ENCODE results near the gene SLC25A41. TPM values are rescaled to one million over a fixed set of nuclear protein-coding genes. Genes with fewer than 3 reads are reported as not detected.

SLC25A41 gene
- total and polyA plus RNA-seq, 5 donors, result 0.21 to 0.54 (median 0.36) TPM

DNA sequence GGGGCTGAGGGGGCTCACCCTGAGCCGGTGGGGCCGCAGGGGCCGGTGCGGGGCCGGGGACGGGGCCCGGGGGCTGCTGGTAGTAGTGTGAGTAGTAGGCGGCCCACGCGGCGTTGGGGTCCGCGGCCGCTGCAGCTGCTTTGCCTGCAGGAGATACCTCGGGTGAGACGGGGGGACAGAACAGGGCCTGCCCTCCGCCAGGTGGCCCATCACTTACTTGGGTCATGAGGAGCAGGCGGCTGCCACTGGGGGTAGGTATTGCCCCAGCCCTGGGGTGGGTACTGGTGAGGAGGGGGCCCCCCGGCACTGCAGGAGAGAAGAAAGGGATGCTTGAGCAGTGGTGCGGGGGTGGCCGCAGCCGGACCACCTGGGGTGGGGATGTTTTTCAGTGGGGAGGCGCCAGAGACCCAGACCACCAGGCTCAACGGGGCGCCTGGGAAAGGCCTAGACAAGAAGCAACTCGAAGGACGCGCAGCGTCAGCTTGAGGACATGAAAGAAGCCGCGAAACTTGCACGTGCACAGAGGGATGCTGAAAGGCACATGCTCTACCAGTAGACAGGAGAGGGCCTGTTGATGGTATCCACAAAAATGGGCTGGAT lies 17.9 kb downstream of the SLC25A41 start:
- Histone ChIP-seq H3K4me1 (ENCODE audit: control insufficient read depth, insufficient read depth, low read length) (no peaks in the 10 kb centered on the region), H3K27ac (ENCODE audit: low read length) (no peak overlapping the region), H3K4me3 (ENCODE audit: low read length) (no peak overlapping the region), H3K9me3 (ENCODE audit: control insufficient read depth, low read length) (no peaks in the 10 kb centered on the region), H3K27me3 (ENCODE audit: control insufficient read depth, insufficient read depth) (no peaks in the 10 kb centered on the region)
- intact Hi-C loops (cut with DNase I), result no loop called here
- DNase-seq (no peak), ATAC-seq (no peak)
- WGBS, result 92% methylated on average over 32 of the region's 32 CpGs

GRCh38 chr19:6414793-6415590 lies 18.6 kb downstream of the SLC25A41 start:
- intact Hi-C loops (cut with DNase I), result no loop called here
- 92% methylated on average over 47 of the region's 47 CpGs for WGBS
- peak in 1 of 3 donors; percentile 63 for DNase-seq

DNA sequence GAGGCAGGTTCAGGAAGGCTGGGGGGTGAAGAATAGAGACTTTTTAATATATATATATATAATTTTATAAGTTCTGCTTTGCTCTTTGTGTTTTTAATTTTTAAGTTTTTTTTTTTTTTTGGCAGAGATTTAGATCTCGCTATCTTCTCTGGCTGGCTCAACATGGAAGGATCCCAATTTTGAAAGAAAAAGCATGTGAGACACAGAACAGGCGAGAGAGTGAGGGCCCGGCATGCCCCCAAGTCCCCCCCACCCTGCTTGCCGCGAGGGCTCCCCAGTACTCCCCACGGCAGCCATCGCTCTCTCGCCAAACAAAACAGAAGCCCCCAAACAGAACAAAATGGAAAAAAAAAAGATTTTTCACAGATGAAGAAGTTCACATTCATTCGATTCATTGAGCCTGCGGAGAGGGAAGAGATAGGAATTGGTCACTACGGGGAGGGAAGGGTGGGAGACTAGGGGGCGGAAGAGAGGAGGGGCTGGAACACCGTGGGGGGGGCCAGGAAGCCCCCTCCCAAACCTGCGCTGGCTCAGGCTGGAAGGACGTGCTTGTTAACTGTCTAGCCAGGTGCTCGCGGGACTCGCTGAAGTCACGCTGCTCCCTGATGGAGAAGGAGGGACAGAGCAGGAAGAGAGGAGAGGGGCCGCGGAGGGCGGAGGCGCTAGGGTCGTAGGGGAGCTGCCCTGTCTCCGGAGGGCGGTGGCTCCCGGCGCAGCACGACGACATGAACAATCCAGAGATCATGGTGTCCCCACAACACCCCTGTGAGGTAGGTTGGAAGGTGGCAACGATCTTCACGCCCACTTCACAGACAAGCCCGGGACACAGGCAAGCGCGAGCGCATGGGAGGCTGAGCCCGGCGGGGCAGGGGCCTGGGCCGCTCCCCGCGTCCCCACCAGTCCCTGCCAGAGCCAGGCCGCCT lies 19.6 kb downstream of the SLC25A41 start:
- Histone ChIP-seq H3K4me1 (ENCODE audit: control insufficient read depth, insufficient read depth, low read length) (no peaks in the 10 kb centered on the region), H3K27me3 (ENCODE audit: control insufficient read depth, insufficient read depth) (no peaks in the 10 kb centered on the region), H3K9me3 (ENCODE audit: control insufficient read depth, low read length) (no peaks in the 10 kb centered on the region), H3K27ac (ENCODE audit: low read length) (no peak overlapping the region), H3K4me3 (ENCODE audit: low read length) (no peak overlapping the region)
- peak in 1 of 2 donors; percentile 4 for ATAC-seq
- peak in 1 of 3 donors; percentile 60 for DNase-seq
- WGBS, result 69% methylated on average over 42 of the region's 42 CpGs
- intact Hi-C loops (cut with DNase I), result no loop called here

More at GRCh38 chr19:6414793-6415590, 18.6 kb downstream of the SLC25A41 start:
- Histone ChIP-seq H3K27ac (ENCODE audit: low read length) (no peak overlapping the region), H3K27me3 (ENCODE audit: control insufficient read depth, insufficient read depth) (no peaks in the 10 kb centered on the region), H3K4me3 (ENCODE audit: low read length) (no peak overlapping the region), H3K4me1 (ENCODE audit: control insufficient read depth, insufficient read depth, low read length) (no peaks in the 10 kb centered on the region), H3K9me3 (ENCODE audit: control insufficient read depth, low read length) (no peaks in the 10 kb centered on the region)
- ATAC-seq, result no peak

DNA sequence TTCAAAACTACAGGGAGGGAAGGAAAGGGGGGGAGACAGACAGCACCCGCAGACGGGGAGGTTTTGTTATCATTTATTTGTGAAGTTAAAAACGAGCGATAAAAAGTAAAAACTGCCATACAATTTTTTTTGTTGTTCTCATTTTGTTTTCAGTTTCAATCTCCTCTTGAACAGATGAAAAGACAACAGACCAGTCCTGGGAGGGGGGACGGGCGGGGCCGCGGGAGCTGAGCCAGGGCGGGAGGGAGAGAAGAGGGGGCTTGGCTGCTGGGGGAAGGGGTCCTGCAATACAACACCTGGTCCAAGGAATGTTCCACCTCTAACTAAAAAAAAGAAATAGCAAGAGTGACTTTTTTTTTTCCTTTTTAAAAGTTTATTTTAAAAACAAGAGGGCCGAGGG lies 20.3 kb downstream of the SLC25A41 start:
- H3K4me3 ChIP-seq (ENCODE audit: low read length), result no peak overlapping the region

DNA sequence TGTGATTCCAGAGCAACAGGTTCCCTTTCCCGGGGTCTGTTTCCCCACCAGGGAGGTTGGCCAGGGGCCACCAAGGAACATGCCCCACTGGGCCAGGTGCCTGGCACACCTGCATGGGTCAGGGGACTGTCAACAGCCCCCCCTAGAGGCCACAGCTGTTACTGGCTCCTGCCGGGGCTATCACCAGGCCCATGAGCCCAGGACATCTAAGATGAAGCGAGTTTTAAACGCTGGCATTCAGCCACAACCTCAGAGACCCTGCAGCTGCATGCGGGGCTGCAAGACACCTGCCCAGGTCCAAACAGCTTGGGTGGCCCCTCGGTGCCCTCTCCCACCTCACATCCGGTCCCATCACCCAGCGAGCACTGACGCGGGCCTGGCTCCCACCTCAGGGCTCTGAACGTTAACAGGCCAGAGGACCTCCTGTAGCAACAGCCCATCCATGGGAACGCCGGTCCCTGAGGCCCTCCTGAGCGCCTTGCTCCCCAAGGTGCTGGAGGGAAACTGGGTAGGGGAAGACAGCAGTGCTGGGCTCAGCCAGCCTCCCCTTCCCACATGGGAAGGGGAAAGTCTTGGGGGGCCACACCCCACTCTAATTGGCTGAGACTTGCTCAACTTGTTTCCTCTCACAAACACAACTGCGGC lies 21.0 kb downstream of the SLC25A41 start:
- H3K4me1 ChIP-seq (ENCODE audit: control insufficient read depth, insufficient read depth, low read length), result no peaks in the 10 kb centered on the region
- H3K27ac ChIP-seq (ENCODE audit: low read length), result peak overlapping the region; percentile 6
- 37% methylated on average over 15 of the region's 15 CpGs for WGBS
- ATAC-seq, result peak; percentile 19 to 52
- intact Hi-C loops (cut with DNase I), result no loop called here
- no peak overlapping the region for H3K4me3 ChIP-seq (ENCODE audit: low read length)
- no peaks in the 10 kb centered on the region for H3K9me3 ChIP-seq (ENCODE audit: control insufficient read depth, low read length)
- DNase-seq, result peak; percentile 38 to 70 (median 69)
- H3K27me3 ChIP-seq (ENCODE audit: control insufficient read depth, insufficient read depth), result no peaks in the 10 kb centered on the region

More for the DNA sequence above, 20.3 kb downstream of the SLC25A41 start:
- intact Hi-C loops (cut with DNase I), result no loop called here
- Histone ChIP-seq H3K27me3 (ENCODE audit: control insufficient read depth, insufficient read depth) (no peaks in the 10 kb centered on the region), H3K27ac (ENCODE audit: low read length) (no peak overlapping the region), H3K4me1 (ENCODE audit: control insufficient read depth, insufficient read depth, low read length) (no peaks in the 10 kb centered on the region), H3K9me3 (ENCODE audit: control insufficient read depth, low read length) (no peaks in the 10 kb centered on the region)
- WGBS, result 43% methylated on average over 10 of the region's 10 CpGs
- ATAC-seq (no peak), DNase-seq (peak in 1 of 3 donors; percentile 64)

DNA sequence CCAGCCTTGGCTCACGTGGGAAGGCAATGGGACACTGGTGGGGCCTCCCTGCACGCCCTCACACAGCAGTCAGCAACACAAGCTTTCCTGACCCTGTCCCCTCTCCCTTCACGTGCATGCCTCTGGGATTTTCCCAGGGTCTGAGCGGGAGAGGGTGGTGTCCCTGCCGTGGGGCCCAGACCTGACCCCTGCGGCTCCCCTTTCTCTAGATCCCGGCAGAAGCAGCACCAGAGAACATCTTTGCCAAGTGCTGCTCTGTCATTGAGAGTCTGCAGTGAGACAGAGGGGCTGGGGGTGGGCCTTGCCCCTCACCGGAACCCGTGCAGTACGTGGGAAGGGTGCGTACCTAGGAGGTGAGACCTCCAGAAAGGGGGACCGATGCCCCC lies 21.5 kb downstream of the SLC25A41 start:
- Histone ChIP-seq H3K27ac (ENCODE audit: low read length) (no peak overlapping the region), H3K4me1 (ENCODE audit: control insufficient read depth, insufficient read depth, low read length) (no peaks in the 10 kb centered on the region), H3K27me3 (ENCODE audit: control insufficient read depth, insufficient read depth) (no peaks in the 10 kb centered on the region), H3K9me3 (ENCODE audit: control insufficient read depth, low read length) (no peaks in the 10 kb centered on the region), H3K4me3 (ENCODE audit: low read length) (no peak overlapping the region)
- WGBS, result 64% methylated on average over 12 of the region's 12 CpGs
- ATAC-seq (peak; percentile 2 to 22), DNase-seq (no peak)
- intact Hi-C loops (cut with DNase I), result no loop called here

GRCh38 chr19:6409346-6409745 lies 24.2 kb downstream of the SLC25A41 start:
- H3K4me1 ChIP-seq (ENCODE audit: control insufficient read depth, insufficient read depth, low read length), result no peaks in the 10 kb centered on the region
- WGBS, result 90% methylated on average over 6 of the region's 6 CpGs
- DNase-seq, result no peak
- no peak for ATAC-seq
- H3K4me3 ChIP-seq (ENCODE audit: low read length), result no peak overlapping the region
- no peak overlapping the region for H3K27ac ChIP-seq (ENCODE audit: low read length)
- H3K27me3 ChIP-seq (ENCODE audit: control insufficient read depth, insufficient read depth), result no peaks in the 10 kb centered on the region
- intact Hi-C loops (cut with DNase I), result no loop called here
- H3K9me3 ChIP-seq (ENCODE audit: control insufficient read depth, low read length), result no peaks in the 10 kb centered on the region

GRCh38 chr19:6406401-6406800 lies 27.2 kb downstream of the SLC25A41 start:
- 83% methylated on average over 5 of the region's 5 CpGs for WGBS
- no peak for DNase-seq
- no peaks in the 10 kb centered on the region for H3K4me1 ChIP-seq (ENCODE audit: control insufficient read depth, insufficient read depth, low read length)
- H3K27me3 ChIP-seq (ENCODE audit: control insufficient read depth, insufficient read depth), result no peaks in the 10 kb centered on the region
- no peak overlapping the region for H3K27ac ChIP-seq (ENCODE audit: low read length)
- H3K4me3 ChIP-seq (ENCODE audit: low read length), result no peak overlapping the region
- no peak for ATAC-seq
- H3K9me3 ChIP-seq (ENCODE audit: control insufficient read depth, low read length), result no peaks in the 10 kb centered on the region
- intact Hi-C loops (cut with DNase I), result no loop called here

DNA sequence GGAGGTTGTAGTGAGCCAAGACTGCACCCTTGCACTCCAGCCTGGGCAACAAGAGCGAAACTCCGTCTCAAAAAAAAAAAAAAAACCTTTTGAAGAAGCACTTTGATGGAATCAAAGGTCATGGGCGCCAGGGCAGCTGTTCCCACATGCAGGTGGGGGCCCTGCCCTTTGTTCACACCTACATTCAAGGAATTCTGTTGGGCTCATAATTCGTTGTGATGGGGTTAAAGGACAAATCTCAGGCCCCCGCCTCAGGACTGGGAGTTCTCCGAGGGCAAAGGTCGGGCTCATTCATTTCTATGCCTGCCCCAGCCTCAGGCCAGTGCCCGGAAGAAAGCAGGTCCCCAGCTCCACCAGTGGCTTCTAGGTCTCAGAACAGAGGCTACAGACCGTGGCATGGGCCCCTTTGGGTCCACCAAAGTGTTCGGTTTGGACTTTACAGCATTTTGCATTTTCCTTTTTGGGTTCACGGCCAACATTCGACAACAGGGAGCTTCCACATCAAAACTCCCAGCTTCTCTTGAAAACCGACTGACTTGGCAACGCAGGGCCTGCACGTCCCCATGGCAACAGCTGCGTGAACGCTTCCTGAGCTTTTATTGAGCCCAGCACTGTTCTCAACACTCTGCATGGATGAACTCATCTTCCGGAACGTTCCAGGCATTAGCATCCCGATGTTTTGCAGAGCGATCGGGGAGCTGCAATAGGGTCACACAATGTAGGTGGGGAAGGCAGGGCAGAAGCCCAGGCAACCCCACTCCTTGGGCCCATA lies 30.5 kb downstream of the SLC25A41 start:
- Histone ChIP-seq H3K4me1 (ENCODE audit: control insufficient read depth, insufficient read depth, low read length) (no peaks in the 10 kb centered on the region), H3K27ac (ENCODE audit: low read length) (no peak overlapping the region), H3K4me3 (ENCODE audit: low read length) (no peak overlapping the region), H3K27me3 (ENCODE audit: control insufficient read depth, insufficient read depth) (no peaks in the 10 kb centered on the region), H3K9me3 (ENCODE audit: control insufficient read depth, low read length) (no peaks in the 10 kb centered on the region)
- ATAC-seq (peak; percentile 63 to 69), DNase-seq (peak in 2 of 3 donors; percentile 76 to 81)
- 52% methylated on average over 22 of the region's 22 CpGs for WGBS
- intact Hi-C loops (cut with DNase I), result no loop called here

DNA sequence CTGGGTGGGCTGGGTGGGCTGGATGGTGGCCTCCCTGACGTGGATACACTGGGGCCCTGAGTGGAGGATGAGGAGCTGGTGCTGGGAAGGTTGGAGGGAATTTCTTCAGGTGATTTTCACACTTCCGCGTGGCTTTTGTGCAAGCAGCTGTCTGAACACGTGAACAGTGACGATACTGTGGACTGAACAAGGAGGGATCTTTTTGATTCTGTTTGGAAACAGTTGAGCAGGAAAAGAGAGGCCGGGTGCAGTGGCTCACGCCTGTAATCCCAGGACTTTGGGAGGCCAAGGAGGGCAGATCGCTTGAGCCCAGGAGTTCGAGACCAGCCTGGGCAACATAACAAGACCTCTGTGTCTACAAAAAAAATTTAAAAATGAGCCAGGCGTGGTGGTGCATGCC lies 31.5 kb downstream of the SLC25A41 start:
- intact Hi-C loops (cut with DNase I), result no loop called here
- no peak for ATAC-seq
- Histone ChIP-seq H3K9me3 (ENCODE audit: control insufficient read depth, low read length) (no peaks in the 10 kb centered on the region), H3K4me3 (ENCODE audit: low read length) (no peak overlapping the region), H3K27ac (ENCODE audit: low read length) (no peak overlapping the region), H3K4me1 (ENCODE audit: control insufficient read depth, insufficient read depth, low read length) (no peaks in the 10 kb centered on the region), H3K27me3 (ENCODE audit: control insufficient read depth, insufficient read depth) (no peaks in the 10 kb centered on the region)
- no peak for DNase-seq
- WGBS, result 91% methylated on average over 10 of the region's 10 CpGs
